Measurements from ENCODE around the gene GALK1. TPM values are rescaled to one million over a fixed set of nuclear protein-coding genes. Genes with fewer than 3 reads are reported as not detected.

Gene GALK1
- total and polyA plus RNA-seq, 2 of the 13 experiments (the other 11 are each of a cell fraction or from before 2014, with no cell fraction given): 59.9 to 93.6 TPM

DNA sequence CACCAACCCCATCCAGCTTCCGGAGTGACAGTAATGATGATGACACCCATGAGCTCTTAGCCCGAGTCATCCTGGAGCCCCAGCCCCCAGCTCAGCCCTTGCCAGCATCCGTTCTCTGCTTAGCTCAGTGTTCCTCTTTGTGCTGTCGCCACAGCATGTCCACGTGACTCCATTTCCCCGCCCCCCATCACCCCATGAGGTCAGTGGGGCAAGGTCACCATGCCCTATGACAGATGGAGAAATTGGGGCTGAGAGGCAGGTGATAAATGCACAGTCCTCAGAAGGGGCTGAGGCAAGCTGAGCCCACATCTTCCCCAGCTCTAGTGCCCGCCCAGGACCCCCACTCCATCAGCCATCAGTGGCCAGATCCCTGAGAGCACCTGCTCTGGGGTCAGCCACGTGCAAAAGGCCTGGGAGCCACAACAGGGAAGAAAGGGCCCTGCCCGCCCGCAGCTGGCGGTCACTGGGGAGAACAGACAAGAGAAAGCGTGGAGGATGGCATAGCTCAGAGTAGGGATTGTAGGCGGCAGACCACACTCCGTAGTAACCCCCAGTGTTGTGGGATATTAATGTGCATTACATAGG, 26.7 kb downstream of the GALK1 start (continued):
- TF ChIP-seq, protein P1, sequence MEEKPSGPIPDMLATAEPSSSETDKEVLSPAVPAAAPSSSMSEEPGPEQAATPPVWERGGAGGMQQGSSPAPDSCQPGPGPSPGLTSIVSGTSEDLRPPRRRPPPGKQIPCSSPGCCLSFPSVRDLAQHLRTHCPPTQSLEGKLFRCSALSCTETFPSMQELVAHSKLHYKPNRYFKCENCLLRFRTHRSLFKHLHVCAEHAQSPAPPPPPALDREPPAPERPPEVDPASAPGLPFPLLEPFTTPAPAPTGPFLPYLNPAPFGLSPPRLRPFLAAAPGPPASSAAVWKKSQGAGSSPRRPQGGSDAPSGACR (CRISPR knock-in tag; IDR thresholded peaks at IDR 0.05): no peak
- no peak for TF ChIP-seq KAT2B (IDR thresholded peaks at IDR 0.05; ENCODE audit: borderline replicate concordance, low read depth, low read length)
- peak; percentile 37; the same call in 1 of the 2 replicates for TF ChIP-seq MIER3 (CRISPR knock-in tag; IDR thresholded peaks at IDR 0.05; ENCODE audit: borderline replicate concordance)
- no peak for TF ChIP-seq MEIS2 (CRISPR knock-in tag; IDR thresholded peaks at IDR 0.05)
- no peak for TF ChIP-seq MTF2 (CRISPR knock-in tag; IDR thresholded peaks at IDR 0.05; ENCODE audit: borderline replicate concordance)
- TF ChIP-seq RARA (CRISPR knock-in tag; IDR thresholded peaks at IDR 0.05): peak; percentile 86
- no peak for TF ChIP-seq YY1 (IDR thresholded peaks at IDR 0.05; ENCODE audit: insufficient read depth, insufficient replicate concordance, low read depth, low read length)
- no peak for TF ChIP-seq KLF13 (CRISPR knock-in tag; IDR thresholded peaks at IDR 0.05)
- TF ChIP-seq JARID2 (CRISPR knock-in tag; IDR thresholded peaks at IDR 0.05; ENCODE audit: insufficient replicate concordance): no peak
- no peak for TF ChIP-seq RBM39 (IDR thresholded peaks at IDR 0.05; ENCODE audit: low read depth, low read length, poor library complexity, severe bottlenecking)
- TF ChIP-seq PCBP1 (IDR thresholded peaks at IDR 0.05; ENCODE audit: borderline replicate concordance, low read depth, low read length): no peak
- TF ChIP-seq RFXANK (CRISPR knock-in tag; IDR thresholded peaks at IDR 0.05): no peak
- no peak for TF ChIP-seq ZNF616 (CRISPR knock-in tag; IDR thresholded peaks at IDR 0.05; ENCODE audit: low read depth)
- no peak for TF ChIP-seq IKZF4 (CRISPR knock-in tag; IDR thresholded peaks at IDR 0.05; ENCODE audit: borderline replicate concordance, low read depth, not compliant biosample characterization)
- TF ChIP-seq MED1 (CRISPR knock-in tag; IDR thresholded peaks at IDR 0.05): peak; percentile 70
- no peak for TF ChIP-seq EEA1 (CRISPR knock-in tag; IDR thresholded peaks at IDR 0.05; ENCODE audit: borderline replicate concordance)
- no peak for TF ChIP-seq BRCA1 (CRISPR knock-in tag; IDR thresholded peaks at IDR 0.05)
- no peak for TF ChIP-seq PHF5A (CRISPR knock-in tag; IDR thresholded peaks at IDR 0.05; ENCODE audit: low read depth, unreplicated experiment)
- TF ChIP-seq MYNN (CRISPR knock-in tag; IDR thresholded peaks at IDR 0.05; ENCODE audit: low read depth): no peak
- TF ChIP-seq FOXO1 (CRISPR knock-in tag; IDR thresholded peaks at IDR 0.05): no peak
- no peak for TF ChIP-seq WIZ (CRISPR knock-in tag; IDR thresholded peaks at IDR 0.05)
- no peak for TF ChIP-seq SUZ12 (IDR thresholded peaks at IDR 0.05; ENCODE audit: low read depth, low read length)
- TF ChIP-seq POLR2G (IDR thresholded peaks at IDR 0.05; ENCODE audit: low read depth, low read length): no peak
- TF ChIP-seq, protein P2, sequence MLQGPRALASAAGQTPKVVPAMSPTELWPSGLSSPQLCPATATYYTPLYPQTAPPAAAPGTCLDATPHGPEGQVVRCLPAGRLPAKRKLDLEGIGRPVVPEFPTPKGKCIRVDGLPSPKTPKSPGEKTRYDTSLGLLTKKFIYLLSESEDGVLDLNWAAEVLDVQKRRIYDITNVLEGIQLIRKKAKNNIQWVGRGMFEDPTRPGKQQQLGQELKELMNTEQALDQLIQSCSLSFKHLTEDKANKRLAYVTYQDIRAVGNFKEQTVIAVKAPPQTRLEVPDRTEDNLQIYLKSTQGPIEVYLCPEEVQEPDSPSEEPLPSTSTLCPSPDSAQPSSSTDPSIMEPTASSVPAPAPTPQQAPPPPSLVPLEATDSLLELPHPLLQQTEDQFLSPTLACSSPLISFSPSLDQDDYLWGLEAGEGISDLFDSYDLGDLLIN (CRISPR knock-in tag; IDR thresholded peaks at IDR 0.05; ENCODE audit: borderline replicate concordance): no peak
- TF ChIP-seq, protein P3, sequence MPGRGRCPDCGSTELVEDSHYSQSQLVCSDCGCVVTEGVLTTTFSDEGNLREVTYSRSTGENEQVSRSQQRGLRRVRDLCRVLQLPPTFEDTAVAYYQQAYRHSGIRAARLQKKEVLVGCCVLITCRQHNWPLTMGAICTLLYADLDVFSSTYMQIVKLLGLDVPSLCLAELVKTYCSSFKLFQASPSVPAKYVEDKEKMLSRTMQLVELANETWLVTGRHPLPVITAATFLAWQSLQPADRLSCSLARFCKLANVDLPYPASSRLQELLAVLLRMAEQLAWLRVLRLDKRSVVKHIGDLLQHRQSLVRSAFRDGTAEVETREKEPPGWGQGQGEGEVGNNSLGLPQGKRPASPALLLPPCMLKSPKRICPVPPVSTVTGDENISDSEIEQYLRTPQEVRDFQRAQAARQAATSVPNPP (CRISPR knock-in tag; IDR thresholded peaks at IDR 0.05): no peak
- no peak for TF ChIP-seq ZNF101 (CRISPR knock-in tag; IDR thresholded peaks at IDR 0.05; ENCODE audit: borderline replicate concordance, low read depth)
- no peak for TF ChIP-seq ZNF451 (CRISPR knock-in tag; IDR thresholded peaks at IDR 0.05)
- no peak for TF ChIP-seq MBD4 (IDR thresholded peaks at IDR 0.05; ENCODE audit: borderline replicate concordance, low read length)

All from HepG2 (cell line).